HG02763 (cell line): ENCODE results near the gene FAM83C.

Experiments used
- ATAC-seq: cut with Tn5 transposase; IDR thresholded peaks from one replicate; pipeline ENCODE4 v1.9.1; 2021; ENCODE audit warnings: mild to moderate bottlenecking, moderate library complexity; ENCODE audit not compliant: unreplicated experiment

FAM83C gene

DNA sequence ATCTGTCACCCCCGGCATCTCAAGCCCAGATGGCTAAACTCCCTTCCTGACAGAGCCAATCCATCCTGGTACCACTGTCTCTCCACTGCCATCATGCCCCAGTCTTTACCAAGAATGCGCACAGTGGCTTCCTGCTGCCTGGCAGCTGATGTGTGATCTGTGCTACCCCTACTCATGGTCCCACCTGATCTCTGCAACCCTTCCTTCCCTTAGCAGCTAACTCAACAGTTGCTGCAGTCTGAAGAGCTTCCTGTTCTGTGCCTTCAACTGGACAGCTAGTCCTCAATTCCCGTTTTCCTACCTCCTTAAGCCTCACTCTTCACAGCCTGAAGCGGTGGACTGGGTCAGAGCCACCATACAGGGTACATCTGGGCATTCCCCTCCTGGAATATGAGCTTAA lies 7.6 kb upstream of the FAM83C start:
- ATAC-seq, result no peak

DNA sequence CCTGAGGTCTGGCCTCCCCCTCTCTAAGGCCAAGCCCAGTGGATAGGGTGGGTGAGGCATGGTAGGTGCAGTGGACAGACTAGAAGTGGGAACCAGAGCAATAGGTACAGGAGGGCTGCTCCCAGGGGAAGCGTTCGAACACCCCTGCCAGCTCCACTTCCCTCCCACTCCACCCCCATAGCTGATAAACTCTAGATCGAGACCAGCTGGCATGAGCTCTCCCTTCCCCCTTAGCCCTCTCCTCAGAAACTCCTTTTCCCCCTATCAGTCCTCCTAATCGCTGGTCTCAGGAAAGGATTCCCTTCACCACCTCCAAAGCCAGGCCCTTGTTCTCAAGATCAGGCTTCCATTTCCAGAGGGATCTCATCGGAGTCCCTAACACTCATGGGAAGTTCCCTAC lies 6.0 kb upstream of the FAM83C start:
- no peak for ATAC-seq

DNA sequence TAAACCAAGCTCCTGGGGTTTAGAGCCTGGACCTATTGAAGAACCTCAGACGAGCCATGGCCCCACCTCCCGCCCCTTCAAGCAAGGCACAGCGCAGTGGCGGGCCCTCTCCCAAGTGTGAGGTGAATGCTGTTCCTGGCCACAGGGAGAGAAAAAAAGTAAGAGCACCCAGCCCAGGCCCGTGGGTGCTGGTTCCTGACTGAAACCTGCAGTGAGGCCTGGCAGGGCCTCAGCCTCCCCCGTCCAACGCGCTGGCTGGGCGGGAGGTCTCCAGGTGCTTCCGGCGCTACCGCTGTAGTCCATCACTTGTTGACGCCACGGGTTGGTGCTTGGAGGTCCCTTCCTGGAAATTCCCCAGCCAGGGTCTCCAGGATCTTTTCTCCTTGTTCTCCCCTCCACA lies 5.5 kb upstream of the FAM83C start:
- ATAC-seq, result no peak

DNA sequence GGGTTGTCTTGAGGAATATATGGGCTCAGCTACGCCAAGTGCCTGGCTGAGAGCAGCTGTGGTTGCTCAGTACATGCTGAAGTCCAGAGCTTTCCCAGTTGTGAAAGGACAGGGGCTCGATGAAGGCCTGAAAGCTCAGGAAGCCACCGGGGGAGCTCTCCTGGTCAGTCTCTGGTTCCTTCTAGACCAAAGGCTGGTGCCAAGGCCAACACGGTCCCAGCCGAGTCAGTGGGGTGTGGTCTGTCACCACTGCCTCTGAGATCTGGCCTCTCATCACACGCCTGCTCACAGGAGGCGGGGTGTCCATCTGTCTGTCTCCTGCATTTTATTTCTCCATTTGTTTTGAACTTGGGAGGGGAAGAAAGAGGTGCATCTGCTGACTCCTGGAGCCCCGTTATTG lies 4.9 kb upstream of the FAM83C start:
- ATAC-seq, result no peak

DNA sequence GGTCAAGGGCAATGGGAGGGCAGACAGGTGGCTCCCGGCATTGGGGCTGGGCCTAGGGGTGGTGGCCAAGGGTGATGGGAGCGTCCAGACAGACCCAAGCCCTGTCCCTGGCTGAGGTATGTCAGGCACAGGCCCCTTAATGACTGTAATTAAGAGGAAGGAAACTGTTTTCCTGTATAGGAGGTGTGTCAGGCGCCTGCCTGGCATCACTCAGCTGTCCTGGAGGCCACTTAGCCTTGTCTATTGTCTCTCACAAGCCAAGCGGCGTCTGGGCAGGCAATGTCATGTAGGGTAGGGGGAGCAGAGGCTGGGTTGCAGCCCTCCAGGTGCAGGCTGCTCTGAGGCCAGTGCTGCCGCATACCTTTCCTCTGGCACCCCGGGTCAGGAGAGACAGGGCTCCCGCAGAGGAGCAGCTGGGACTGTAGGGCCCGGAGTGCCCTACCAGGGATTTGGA lies 3.9 kb upstream of the FAM83C start:
- no peak for ATAC-seq

DNA sequence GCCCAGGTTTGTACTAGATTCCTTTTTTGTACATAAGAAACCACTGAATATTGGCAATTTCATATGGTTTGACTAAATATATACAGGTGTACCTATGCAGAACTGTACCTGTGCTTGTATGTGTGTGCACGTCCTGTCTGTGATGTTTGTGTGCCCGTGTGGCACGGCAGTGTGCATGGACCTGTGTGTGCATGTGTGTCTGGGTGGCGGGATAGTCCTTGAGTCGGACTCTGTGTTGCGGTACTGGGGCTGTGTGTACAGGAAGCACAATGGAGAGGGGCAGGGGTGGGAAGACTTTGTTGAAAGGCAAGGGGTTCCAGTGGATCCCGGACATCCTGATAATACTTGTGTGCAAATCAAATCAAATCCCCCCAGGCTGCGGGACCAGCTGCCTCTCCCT lies 3.4 kb upstream of the FAM83C start:
- ATAC-seq, result no peak

DNA sequence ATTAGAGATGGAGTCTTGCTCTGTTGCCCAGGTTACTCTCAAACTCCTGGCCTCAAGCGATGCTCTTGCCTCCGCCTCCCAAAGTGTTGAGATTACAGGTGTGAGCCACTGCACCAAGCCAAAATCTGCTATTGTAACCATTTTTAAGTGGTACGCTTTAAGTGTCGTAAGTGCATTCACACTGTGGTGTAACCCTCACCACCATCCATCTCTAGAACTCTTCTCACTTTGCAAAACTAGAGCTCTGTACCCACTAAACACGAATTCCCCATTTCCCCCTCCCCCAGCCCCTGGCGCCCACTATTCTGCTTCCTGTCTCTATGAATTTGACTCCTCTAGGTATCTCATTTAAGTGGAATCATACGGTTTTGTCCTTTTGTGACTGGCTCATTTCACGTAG lies 2.8 kb upstream of the FAM83C start:
- ATAC-seq, result no peak

DNA sequence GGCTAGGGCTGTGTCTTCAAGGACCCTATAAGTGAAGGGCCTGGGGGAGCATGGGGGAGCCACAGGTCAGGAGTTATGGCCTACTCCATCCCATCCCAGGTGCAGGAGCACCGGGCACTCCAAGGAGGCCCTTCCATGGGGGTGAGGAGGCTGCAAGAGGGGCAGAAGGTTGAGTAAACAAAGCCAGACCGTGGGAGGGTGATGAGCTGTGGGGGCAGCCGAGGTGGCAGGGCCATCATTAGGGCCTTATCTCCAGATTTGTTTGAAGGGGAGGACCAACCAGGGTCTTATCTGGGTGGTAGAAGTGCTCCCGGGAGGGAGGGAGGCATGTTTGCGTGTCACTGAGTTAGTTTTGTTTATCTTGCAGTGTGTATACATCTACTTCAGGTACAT lies 2.1 kb upstream of the FAM83C start:
- no peak for ATAC-seq

DNA sequence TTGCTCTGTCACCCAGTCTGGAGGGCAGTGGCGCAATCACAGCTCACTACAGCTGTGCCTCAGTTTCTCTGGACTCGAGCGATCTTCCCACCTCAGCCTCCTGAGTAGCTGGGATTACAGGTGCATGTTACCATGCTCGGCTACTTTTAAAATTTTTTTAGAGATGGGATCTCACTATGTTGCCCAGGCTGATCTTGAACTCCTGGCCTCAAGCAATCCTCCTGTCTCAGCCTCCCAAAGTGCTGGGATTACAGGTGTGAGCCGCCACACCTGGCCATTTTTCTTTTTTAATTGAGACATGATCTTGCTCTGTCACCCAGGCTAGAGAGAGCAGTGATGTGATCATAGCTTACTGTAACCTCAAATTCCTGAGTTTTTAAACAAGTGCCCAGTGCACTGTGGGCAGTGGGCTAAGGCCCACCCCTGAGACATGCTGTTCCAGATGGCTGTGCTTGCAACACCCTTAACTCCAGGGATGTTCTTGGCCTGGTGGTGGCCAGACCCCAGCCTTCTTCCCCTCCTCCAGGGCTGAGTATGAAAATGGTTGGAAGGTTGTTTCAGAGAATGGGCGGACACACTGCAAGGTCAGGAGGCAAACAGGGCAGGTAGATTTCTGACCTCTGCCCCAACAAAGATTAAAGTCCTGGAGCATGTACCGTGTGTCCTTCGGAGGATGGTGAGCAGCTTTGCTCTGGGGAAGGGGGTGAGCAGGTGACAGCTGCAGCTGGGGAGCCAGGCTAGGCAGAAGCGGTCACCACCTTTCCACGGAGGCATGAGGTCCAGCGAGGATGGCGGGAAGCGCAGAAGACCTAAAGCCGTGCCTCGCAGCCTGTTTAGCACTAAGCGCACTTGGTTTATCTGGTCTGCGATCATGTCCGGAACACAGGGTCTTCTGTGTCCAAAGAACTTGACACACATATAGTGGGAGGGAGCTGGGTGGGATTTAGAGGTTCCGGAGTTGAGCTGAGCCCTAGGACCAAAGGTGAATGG lies 1.4 kb upstream of the FAM83C start:
- no peak for ATAC-seq

DNA sequence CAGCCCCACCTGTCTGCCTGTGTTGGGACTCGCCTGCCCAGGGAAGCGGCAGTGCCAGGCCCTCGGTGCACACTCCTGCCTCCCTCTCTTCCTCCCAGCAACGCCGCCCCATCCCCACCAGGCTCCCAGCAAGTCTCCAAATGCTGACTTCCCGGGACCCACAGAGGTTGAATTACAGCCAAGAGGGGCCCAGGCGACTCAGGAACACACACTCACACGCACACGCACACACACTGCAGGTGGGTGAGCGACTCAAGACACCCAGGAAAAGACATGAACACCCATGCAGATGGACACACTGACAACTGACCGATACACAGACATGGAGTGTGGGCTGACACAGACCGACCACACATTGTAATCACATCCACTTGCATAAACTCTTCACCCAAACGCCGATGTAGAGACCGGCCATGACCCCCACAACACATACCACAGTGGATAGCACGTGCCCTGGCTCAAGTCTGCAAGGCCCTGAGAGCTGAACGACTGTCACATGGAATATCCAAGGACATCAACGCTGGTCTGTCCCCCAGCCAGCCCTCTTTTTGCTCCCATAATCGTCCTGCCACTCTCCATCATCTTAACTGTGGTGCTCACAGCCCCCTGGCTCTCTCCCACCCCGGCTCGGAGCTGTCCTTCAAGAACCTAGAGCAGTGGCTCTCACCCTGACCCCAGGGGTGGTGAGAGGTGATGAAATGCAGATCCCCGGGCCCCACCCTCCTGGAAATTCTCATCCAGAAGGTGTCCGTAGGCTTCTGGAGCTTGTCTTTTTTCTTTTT lies 470 bp upstream of the FAM83C start:
- no peak for ATAC-seq

DNA sequence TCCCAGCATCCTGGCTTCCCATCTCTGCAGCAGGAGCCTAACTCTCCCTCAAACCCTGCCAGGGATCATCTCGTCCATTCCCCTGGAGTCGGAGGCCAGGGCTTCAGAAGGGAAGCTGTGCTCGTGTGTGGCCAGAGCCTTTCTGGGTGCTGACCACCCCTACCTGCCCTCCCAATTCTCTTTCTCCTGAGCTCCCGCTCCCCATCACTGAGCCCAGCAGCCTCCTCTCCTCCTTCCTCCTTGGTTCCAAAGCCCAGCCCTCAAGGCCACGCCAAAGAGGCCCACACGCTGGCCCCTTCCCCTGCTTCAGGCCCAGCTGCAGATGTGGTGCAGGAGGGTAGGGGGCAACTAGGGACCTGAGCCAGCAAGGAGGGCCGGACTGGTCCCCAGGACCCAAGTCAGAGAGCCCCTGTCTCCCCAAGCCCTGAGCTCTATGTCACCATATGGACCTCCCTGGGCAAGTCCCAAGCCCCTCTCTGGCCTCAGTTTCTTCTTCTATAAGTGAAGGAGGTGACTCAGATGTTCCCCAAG lies 1.3 kb downstream of the FAM83C start:
- no peak for ATAC-seq

DNA sequence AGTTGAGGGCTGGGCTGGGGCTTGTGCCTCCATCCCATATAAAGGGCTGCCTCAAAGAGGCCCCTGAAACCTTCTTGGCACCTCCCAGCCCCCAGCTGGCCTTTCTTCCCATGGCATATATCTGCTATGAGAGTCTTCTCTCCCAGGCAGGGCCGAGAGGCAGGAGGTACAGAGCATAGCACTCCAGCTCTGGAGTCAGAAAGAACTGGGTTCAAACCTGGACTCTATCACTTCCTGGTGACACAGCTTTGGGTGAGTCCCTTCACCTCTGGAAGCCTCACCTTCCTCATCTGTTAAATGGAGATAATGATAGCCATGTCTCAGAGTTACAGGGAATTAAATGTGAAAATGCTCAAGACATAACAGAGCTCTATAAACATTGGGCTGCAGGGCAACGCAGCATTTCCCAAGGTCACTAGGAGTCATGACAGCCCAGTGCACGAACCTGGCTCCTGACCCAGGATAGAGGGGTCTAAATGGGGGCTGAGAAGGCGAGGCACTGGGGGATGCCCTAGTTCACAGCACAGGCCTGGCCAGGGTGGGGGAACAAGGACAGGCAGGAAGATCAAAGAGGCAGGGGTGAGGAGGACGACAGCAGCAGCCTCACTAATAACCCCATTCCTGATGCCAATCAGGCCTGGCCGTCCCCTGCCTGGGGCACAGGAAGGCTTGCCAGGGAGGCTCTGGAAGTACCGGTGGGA lies 1.9 kb downstream of the FAM83C start:
- ATAC-seq, result no peak

DNA sequence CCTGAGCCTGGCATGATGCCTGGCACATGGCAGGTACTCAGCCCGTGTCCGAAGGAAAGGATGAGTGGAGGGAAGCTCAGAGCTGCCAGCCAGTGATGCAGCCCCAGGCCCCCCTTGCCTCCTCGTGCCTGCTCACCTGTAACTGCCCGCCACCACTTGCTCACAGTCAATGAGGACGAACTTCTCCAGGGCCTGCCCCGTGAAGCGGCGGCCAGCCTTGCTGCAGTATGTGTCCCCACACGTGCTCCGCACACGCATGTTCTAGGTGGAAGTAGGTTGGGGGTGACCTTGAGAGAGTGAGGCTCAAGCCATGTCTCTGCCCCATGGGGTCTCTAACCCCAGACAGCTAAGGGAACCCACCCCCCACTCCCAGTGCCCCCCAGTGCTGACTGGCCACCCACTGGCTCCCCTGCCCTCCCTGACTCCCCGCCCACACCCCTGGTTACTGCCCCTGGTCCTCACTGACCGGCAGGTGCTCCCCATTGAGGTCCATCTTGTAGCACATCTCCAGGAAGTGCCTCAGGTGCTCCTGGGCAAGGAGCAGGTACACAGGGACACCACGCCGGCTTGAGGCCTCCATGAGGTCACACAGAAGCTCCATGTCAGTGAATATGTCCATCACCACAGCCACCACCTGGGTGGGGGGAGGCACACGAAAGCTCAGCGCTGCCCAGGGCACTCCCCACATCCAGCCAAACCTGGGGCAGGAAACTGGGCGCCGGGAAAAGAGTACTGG lies 3.7 kb downstream of the FAM83C start:
- no peak for ATAC-seq

DNA sequence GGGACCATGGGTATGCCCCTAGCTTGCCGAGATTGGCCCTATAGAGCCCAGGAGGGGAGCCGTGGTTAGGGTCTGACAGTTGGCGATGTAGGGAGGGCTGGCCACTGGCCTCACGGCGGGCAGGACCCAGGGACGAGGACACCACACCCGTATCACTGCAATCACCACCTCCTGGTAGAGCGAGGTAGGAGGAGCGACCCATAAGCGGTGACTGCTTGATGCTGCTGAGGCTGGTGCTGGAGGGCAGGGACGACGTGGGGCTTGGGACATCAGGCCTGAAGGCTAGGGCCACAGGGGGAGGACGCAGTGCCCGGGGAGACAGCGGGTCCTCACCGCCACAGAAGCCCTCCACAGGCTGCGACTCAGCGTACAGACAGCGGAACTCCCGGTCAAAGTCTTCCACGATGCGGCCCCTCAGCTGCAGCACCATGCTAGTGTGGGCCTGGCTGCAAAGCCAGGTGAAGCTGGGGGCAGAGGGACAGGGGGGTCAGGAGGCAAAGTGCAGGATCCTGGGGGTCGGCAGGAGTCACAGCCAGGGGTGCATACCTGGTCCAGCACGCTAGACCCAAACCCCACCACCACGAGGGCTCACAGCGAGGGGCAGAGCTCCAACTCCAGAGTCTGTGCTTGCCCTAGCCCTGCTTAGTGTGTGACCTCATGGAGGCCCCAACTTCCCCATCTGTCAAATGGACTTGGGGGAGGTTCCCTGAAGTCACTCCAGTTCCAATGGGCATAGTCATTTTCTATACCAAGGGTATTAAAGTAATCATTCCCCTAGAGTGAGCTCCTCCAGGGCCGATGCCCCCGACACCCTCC lies 4.5 kb downstream of the FAM83C start:
- no peak for ATAC-seq

DNA sequence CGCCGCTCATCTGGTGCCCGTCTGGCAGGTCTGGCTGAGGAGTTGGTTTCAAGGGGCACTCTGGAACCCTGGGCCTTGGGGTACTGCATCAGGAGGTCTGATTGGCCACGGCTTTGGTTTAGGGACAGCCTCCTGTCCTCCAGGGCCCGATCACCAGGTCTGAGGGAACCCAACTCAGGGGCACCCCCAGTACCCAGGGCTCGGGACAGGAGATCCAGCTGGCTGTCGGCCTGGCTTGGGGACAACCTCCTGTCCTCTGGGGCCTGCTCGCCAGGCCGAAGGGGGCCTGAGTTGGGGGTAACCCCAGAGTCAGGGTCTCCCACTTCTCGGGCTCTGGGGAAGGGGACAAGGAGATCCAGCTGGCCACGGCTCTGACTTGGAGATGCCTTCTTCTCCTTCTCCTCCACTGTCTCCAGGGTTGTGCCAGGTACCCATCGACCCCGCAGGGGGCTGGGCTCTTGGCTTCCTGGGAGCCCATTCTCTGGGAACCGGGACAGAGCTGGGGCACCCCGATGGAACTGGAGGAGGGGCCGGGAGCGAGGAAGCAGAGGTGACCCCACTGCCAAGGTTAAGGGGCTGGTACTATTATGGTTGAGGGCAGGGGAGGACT lies 5.2 kb downstream of the FAM83C start:
- no peak for ATAC-seq

DNA sequence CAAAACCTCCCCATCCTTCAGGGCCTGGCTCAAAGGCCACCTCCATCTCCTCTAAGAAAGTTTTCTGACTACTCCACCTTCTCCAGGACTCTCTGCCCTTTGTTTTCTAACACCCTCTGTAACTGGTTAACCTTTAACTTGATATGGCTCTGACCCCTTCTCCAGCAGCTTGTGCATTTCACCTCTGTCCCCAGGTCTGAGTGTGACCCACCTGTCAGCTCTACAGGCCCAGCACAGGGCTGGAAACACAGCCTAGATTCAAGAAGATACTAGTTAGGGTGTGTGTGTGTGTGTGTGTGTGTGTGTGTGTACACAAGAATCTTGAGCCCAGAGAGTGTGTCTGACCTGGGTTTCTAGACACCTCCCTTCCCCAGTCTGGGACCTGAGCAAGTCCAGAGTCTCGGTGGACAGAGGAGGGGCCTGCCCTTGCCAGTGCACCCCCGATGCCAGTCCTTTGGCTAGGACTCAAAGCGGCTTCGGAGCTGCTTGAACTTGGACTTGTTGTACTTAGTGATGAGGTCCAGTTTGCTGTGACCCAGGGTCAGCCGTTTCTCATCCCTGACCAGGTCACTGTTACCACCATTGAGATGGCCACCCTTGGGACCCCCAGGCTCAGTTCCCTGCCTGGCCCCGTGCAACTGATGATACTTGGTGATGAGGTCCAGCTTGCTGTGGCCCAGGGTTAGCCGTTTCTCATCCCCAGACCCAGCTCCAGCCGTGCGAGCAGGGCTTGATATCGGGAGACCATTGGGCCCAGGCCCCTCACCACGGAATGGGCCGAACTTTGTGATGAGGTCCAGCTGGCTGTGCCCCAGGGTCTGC lies 5.9 kb downstream of the FAM83C start:
- no peak for ATAC-seq

DNA sequence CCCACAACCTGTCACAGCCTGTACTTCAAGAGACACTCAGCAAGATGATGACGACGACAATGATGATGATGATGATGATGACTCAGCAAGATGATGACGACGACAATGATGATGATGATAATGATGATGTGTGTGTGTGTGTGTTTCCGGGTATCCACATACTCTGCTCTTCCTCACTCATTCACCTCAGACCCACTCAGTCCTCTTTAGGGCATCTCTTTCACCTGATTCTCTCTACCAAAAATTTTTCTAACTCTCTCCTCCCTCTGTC lies 6.5 kb downstream of the FAM83C start:
- no peak for ATAC-seq

DNA sequence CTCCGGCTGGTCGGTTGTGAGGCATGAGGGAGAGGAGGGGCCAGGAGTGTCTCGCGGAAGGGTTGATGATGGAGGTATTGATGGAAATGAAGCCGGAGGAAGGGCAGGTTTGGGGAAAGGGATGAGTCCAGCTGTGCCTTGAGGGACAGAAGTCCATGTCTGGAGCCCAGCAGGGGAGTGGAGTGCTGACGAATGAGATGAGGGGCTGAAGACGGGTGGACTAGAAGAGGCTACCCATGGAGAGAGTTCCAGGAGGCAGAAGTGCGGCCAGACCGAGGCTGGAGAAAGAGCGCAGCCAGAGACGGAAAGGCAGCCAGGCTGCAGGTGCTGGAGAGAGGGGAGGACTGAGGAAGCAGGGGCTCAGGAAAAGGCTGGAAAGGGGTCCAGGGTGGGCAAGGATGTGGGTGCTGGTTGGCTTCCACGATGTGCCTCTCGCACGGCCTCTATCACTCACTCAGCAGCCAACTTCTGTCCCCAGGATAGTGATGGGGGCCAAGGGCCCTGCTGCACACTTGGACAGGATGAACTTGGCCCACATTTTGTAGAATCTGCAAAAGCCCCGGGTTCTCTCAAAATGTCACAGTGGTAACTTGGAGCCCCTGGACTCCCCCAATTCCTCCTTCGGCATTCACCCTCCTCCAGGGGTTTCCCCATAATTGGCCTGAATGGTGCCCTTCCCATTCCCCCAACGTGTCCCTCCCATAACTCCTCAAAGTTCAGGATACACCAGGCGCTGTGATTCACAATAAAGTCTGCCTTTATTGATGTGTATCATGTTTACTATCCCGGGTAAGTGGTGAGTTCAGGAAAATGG lies 7.0 kb downstream of the FAM83C start:
- no peak for ATAC-seq
